Neuronal stem cell (in vitro differentiated cells): ENCODE measurements around the gene ARAP1.

Experiments used
- DNase-seq: peaks from one replicate; pipeline ENCODE4 v3.0.0-alpha.2; 2013; ENCODE audit warnings: low spot score
- H2AFZ ChIP-seq: one replicate; pipeline ENCODE4 v1.6.1; 2013; ENCODE audit warnings: mild to moderate bottlenecking, low read length, inconsistent platforms
- H2AK5ac ChIP-seq: 2 replicates; pipeline ENCODE4 v1.6.1; 2013; ENCODE audit warnings: low read depth, mild to moderate bottlenecking, inconsistent platforms, low read length, moderate library complexity, mixed read lengths
- H2BK120ac ChIP-seq: 2 replicates; pipeline ENCODE4 v1.6.1; 2013; ENCODE audit warnings: low read depth, mild to moderate bottlenecking, inconsistent platforms, low read length, moderate library complexity, mixed read lengths
- H2BK12ac ChIP-seq: one replicate; pipeline ENCODE4 v1.6.1; 2013; ENCODE audit warnings: low read length, inconsistent platforms
- H2BK15ac ChIP-seq: 2 replicates; pipeline ENCODE4 v1.6.1; 2013; ENCODE audit warnings: mild to moderate bottlenecking, low read length, inconsistent platforms, mixed read lengths
- H2BK5ac ChIP-seq: one replicate; pipeline ENCODE4 v1.6.1; 2013; ENCODE audit warnings: inconsistent platforms, mild to moderate bottlenecking, low read length, moderate library complexity
- H3K14ac ChIP-seq: one replicate; pipeline ENCODE4 v1.6.1; 2013; ENCODE audit warnings: low read length, inconsistent platforms
- H3K18ac ChIP-seq: 2 replicates; pipeline ENCODE4 v1.6.1; 2013; ENCODE audit warnings: low read length, inconsistent platforms
- H3K23ac ChIP-seq: 2 replicates; pipeline ENCODE4 v1.6.1; 2013; ENCODE audit warnings: low read depth, mild to moderate bottlenecking, mixed read lengths, low read length, inconsistent platforms; ENCODE audit not compliant: poor library complexity
- H3K27ac ChIP-seq: replicated peaks from 3 replicates; pipeline ENCODE4 v1.5.1; 2013; ENCODE audit warnings: low read length, inconsistent platforms
- H3K27me3 ChIP-seq, 3 experiments: 2 replicates each; pipeline ENCODE4 v1.6.1; 2013; ENCODE audit warnings: low read length in 3 of 3, mild to moderate bottlenecking in 2 of 3, inconsistent platforms in 1 of 3, low read depth in 1 of 3, mixed read lengths in 1 of 3, moderate library complexity in 1 of 3; ENCODE audit not compliant: control insufficient read depth in 3 of 3, insufficient read depth in 3 of 3
- H3K36me3 ChIP-seq, 2 donors: replicated peaks in 1 of 2; 2 replicates each; pipeline ENCODE4 v1.6.1; 2013; ENCODE audit warnings: low read length in 2 of 2; ENCODE audit not compliant: control insufficient read depth in 2 of 2, insufficient read depth in 2 of 2
- H3K4ac ChIP-seq: 2 replicates; pipeline ENCODE4 v1.6.1; 2013; ENCODE audit warnings: inconsistent platforms, mild to moderate bottlenecking, low read length, moderate library complexity
- H3K4me1 ChIP-seq, 2 donors: 1 replicate in 1 of 2; 2 replicates in 1 of 2; pipeline ENCODE4 v1.6.1; 2013; ENCODE audit warnings: low read length in 2 of 2, low read depth in 1 of 2; ENCODE audit not compliant: control insufficient read depth in 2 of 2, insufficient read depth in 1 of 2
- H3K4me2 ChIP-seq: one replicate; pipeline ENCODE4 v1.6.1; 2013; ENCODE audit warnings: mild to moderate bottlenecking, low read length, inconsistent platforms; ENCODE audit not compliant: insufficient read depth, poor library complexity, severe bottlenecking
- H3K4me3 ChIP-seq, 2 donors: 2 replicates each; pipeline ENCODE4 v1.5.1; 2013; ENCODE audit warnings: low read length in 2 of 2, mild to moderate bottlenecking in 2 of 2, inconsistent platforms in 1 of 2, moderate library complexity in 1 of 2
- H3K79me1 ChIP-seq: one replicate; pipeline ENCODE4 v1.6.1; 2013; ENCODE audit warnings: low read depth, mild to moderate bottlenecking, inconsistent platforms, low read length, moderate library complexity
- H3K9ac ChIP-seq: one replicate; pipeline ENCODE4 v1.6.1; 2013; ENCODE audit warnings: mild to moderate bottlenecking, low read depth, low read length, inconsistent platforms; ENCODE audit not compliant: poor library complexity
- H3K9me3 ChIP-seq, 2 donors: replicated peaks in 1 of 2; 2 replicates each; pipeline versions ENCODE3 to v1.6.1; 2013; ENCODE audit warnings: low read length in 2 of 2, mild to moderate bottlenecking in 2 of 2, inconsistent platforms in 1 of 2, low read depth in 1 of 2, mixed read lengths in 1 of 2, moderate library complexity in 1 of 2; ENCODE audit not compliant: control insufficient read depth in 2 of 2, insufficient read depth in 1 of 2
- H4K8ac ChIP-seq: one replicate; pipeline ENCODE4 v1.6.1; 2013; ENCODE audit warnings: low read depth, mild to moderate bottlenecking, inconsistent platforms, low read length, moderate library complexity
- H4K91ac ChIP-seq: one replicate; pipeline ENCODE4 v1.6.1; 2013; ENCODE audit warnings: low read length, low read depth, mild to moderate bottlenecking, inconsistent platforms; ENCODE audit not compliant: poor library complexity
- WGBS, 2 donors: extraction: QIAGEN DNeasy Blood & Tissue Kit; methylation state at CpG; one replicate each; pipeline ENCODE4 v1.1.7; 2013; ENCODE audit warnings: missing lambda C conversion rate in 2 of 2, mixed read lengths in 1 of 2; ENCODE audit not compliant: insufficient read length in 2 of 2, insufficient replicate concordance in 1 of 2; ENCODE audit errors: extremely low coverage in 2 of 2; 5-methylcytosine and 5-hydroxymethylcytosine counted together

ARAP1 gene

DNA sequence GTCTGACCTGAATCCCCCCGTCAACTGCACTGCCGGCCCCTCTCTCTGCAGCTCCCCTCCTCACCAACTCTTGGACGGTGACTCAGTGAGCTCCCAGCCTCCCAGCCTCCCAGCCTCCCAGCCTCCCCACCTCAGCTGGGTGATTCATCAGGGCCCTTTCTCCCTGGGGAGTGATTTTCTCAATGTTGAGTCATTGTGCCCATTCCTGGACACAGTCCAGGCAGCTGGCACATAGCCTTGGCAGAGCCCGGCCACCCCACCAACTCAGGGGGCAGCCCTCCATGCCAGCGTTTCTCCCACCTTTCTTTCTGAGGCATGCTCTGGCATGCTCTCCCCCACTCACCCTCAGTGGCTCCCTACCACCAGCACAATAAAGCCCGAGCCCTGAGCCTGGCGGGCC lies 108.7 kb downstream of the ARAP1 start:
- Histone ChIP-seq H3K4ac (no peak overlapping the region), H4K91ac (no peak overlapping the region), H2BK120ac (no peak overlapping the region), H3K4me1 (peaks cover 2 to 5% of the 10 kb centered on the region in 2 donors), H4K8ac (no peak overlapping the region), H3K4me3 (no peak overlapping the region), H2BK5ac (no peak overlapping the region), H2BK15ac (peak overlapping the region; percentile 80), H3K4me2 (no peak overlapping the region), H3K27me3 (peaks cover 10 to 39% (median 36%) of the 10 kb centered on the region in 3 experiments), H3K23ac (no peak overlapping the region), H2AK5ac (peak overlapping the region; percentile 95), H3K36me3 (no peaks in the 10 kb centered on the region), H3K18ac (peak overlapping the region; percentile 67), H2BK12ac (no peak overlapping the region), H3K9ac (peak overlapping the region; percentile 64), H3K9me3 (peaks cover 0 to 3% of the 10 kb centered on the region in 2 donors), H2AFZ (no peak overlapping the region), H3K14ac (peak overlapping the region; percentile 82), H3K79me1 (peaks cover 1% of the 10 kb centered on the region), H3K27ac (no peak overlapping the region)
- WGBS, 2 donors = no CpG with 5 or more reads among the region's 7 CpGs
- no peak for DNase-seq

- peak; percentile 71 for DNase-seq
These were observed 109.2 kb downstream of the ARAP1 start for GRCh38 chr11:72642884-72643522.

DNA sequence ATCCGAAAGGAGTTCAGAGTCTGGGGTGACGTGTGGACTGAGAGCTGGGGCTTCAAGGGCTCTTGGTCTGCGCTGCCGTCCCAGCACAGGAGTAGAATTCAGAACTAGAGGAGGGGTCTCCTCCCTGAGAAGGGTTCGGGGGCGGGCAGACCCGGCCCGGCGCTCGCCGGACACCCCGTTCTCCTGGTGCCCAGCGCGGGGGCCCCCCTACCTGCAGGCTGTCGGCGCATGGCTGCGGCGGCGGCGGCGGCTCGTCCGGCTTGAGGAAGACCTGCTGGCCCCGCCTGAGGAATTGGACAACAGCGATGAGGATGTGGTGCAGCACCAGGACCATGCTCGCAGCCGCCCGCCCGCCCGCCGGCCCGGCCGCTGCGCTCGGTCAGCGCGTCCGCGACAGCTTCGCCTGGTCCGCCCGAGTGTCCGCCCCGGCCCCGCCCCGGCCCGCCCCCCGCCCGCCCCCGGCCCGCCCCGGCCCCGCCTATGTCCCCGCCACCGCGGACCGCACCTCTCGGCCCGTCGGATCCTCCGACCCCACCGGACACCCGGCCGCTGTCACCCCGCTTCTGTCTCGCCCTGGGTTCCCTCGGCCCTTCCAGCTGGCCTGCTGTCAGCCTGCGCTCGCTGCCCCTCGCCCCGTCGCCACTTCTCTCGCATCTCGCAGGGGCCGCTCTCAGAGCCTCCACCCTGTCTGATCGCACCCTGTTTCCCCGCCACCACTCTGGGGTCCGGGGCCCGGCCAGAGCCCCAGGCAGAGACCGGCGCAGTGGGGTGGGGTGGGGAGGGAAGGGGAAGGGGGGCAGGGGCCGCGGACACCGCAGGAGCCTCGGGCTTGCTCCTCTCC lies 109.9 kb downstream of the ARAP1 start:
- no peak overlapping the region for H2BK15ac ChIP-seq
- H3K4me2 ChIP-seq = peak overlapping the region; percentile 90
- H3K4me3 ChIP-seq = peak overlapping the region in 1 of 2 donors; percentile 73
- no CpG with 5 or more reads among the region's 85 CpGs for WGBS, 2 donors
- DNase-seq = no peak
- H3K18ac ChIP-seq = peak overlapping the region; percentile 65
- H4K91ac ChIP-seq = no peak overlapping the region
- H2BK5ac ChIP-seq = no peak overlapping the region
- H3K9me3 ChIP-seq = peaks cover 0 to 3% of the 10 kb centered on the region in 2 donors
- H3K23ac ChIP-seq = no peak overlapping the region
- H3K4ac ChIP-seq = no peak overlapping the region
- no peak overlapping the region for H4K8ac ChIP-seq
- no peak overlapping the region for H2AK5ac ChIP-seq
- no peaks in the 10 kb centered on the region for H3K36me3 ChIP-seq
- no peak overlapping the region for H2BK12ac ChIP-seq
- H2BK120ac ChIP-seq = no peak overlapping the region
- no peak overlapping the region for H3K9ac ChIP-seq
- peaks cover 2 to 5% of the 10 kb centered on the region in 2 donors for H3K4me1 ChIP-seq
- peak overlapping the region; percentile 94 for H2AFZ ChIP-seq
- peaks cover 1% of the 10 kb centered on the region for H3K79me1 ChIP-seq
- H3K14ac ChIP-seq = peak overlapping the region; percentile 4
- no peak overlapping the region for H3K27ac ChIP-seq
- peaks cover 10 to 49% (median 36%) of the 10 kb centered on the region in 3 experiments for H3K27me3 ChIP-seq

More at GRCh38 chr11:72642884-72643522, 109.2 kb downstream of the ARAP1 start:
- Histone ChIP-seq H3K79me1 (peaks cover 1% of the 10 kb centered on the region), H2AK5ac (peak overlapping the region; percentile 95), H2AFZ (peak overlapping the region; percentile 94), H3K4me3 (peak overlapping the region; percentile 9 to 56), H2BK15ac (peak overlapping the region; percentile 80), H3K4me1 (peaks cover 2 to 5% of the 10 kb centered on the region in 2 donors), H2BK12ac (no peak overlapping the region), H3K14ac (peak overlapping the region; percentile 82), H3K9ac (peak overlapping the region; percentile 64), H2BK5ac (no peak overlapping the region), H2BK120ac (no peak overlapping the region), H4K91ac (no peak overlapping the region), H3K18ac (peak overlapping the region; percentile 67), H3K27me3 (peaks cover 10 to 44% (median 36%) of the 10 kb centered on the region in 3 experiments), H3K4ac (no peak overlapping the region), H3K9me3 (peaks cover 0 to 3% of the 10 kb centered on the region in 2 donors), H3K4me2 (peak overlapping the region; percentile 90), H3K23ac (peak overlapping the region; percentile 36), H4K8ac (no peak overlapping the region), H3K36me3 (no peaks in the 10 kb centered on the region), H3K27ac (no peak overlapping the region)
- no CpG with 5 or more reads among the region's 59 CpGs for WGBS, 2 donors

DNA sequence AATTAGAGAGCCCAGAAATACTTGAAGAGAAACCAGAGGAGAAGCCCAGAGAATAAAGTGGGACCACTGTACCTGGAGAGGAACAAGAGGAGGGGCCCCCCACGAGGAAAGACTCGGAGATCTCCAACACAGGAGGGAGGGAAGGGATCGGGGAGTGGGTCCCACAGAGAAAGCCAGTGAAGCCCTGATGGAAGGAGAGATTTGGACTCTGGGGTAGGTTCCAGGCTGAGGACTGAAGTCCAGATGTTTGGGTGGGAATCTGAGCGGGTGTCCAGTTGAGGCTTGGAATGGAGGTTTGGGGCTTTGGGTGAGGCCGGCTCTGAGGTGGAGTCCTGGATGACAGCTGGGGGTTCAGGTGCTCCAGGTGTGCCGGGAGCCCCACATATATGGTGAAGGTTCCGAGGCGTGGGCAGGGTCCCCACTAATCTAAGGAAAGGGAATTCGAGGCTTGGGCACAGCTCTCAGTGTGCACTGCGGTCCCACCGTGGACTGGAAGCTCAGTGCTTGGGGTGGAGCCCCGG lies 110.6 kb downstream of the ARAP1 start:
- H3K4me3 ChIP-seq = no peak overlapping the region
- no peak overlapping the region for H2AFZ ChIP-seq
- no peak overlapping the region for H2BK12ac ChIP-seq
- no peak overlapping the region for H3K9ac ChIP-seq
- H3K4me1 ChIP-seq = peaks cover 2 to 5% of the 10 kb centered on the region in 2 donors
- no peak overlapping the region for H3K18ac ChIP-seq
- no peak overlapping the region for H3K4ac ChIP-seq
- no CpG with 5 or more reads among the region's 12 CpGs for WGBS, 2 donors
- no peak overlapping the region for H4K91ac ChIP-seq
- H3K4me2 ChIP-seq = no peak overlapping the region
- peak overlapping the region; percentile 4 for H3K14ac ChIP-seq
- H3K79me1 ChIP-seq = peaks cover 1% of the 10 kb centered on the region
- H4K8ac ChIP-seq = no peak overlapping the region
- peaks cover 0 to 3% of the 10 kb centered on the region in 2 donors for H3K9me3 ChIP-seq
- no peak overlapping the region for H3K27ac ChIP-seq
- no peaks in the 10 kb centered on the region for H3K36me3 ChIP-seq
- no peak overlapping the region for H2BK5ac ChIP-seq
- H3K27me3 ChIP-seq = peaks cover 10 to 56% (median 36%) of the 10 kb centered on the region in 3 experiments
- H2BK120ac ChIP-seq = no peak overlapping the region
- H2BK15ac ChIP-seq = no peak overlapping the region
- no peak for DNase-seq
- H3K23ac ChIP-seq = no peak overlapping the region
- no peak overlapping the region for H2AK5ac ChIP-seq
